ENCODE data around the gene MYBPHL. TPM values are rescaled to one million over a fixed set of nuclear protein-coding genes. Genes with fewer than 3 reads are reported as not detected.

Gene MYBPHL
- total RNA-seq, result not detected

DNA sequence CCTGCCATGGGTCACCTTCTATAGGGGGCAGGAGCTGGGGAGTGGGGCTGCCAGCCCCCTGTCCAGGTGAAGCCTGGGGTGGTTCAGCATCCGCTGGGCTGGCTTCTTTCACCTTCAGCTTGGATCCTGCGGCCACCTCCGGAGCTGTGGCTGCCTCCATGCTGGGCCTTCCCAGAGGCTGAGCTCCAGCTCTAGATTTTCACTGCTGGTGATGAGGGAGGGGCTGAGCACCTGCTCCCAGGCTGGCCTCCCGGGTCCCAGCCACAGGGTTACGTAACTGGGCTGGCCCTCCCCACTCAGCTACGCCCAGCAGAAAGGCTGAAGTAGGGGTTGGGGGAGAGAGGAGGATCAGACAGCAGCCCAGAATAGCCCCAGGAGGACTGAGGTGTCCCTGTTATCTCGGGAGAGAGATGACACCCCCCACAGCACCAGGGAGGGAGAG, at the start of gene MYBPHL:
Gene MYBPHL, minus strand, starts transcription at position 180 of the 442 bp plus-strand sequence. Its CDS starts 20 bp downstream, at position 160.
- DNase-seq (ENCODE audit: low spot score in 2 of 2) (no peak), ATAC-seq (no peak)
- Mint-ChIP-seq H3K27ac (no peak within 1 kb of the TSS), H3K36me3 (no peaks in the 10 kb centered on the region), H3K9me3 (no peaks in the 10 kb centered on the region)

- H3K9me3 Mint-ChIP-seq, result no peaks in the 10 kb centered on the region
- no peak for DNase-seq (ENCODE audit: low spot score in 2 of 2)
- no peaks in the 10 kb centered on the region for H3K36me3 Mint-ChIP-seq
- H3K27ac Mint-ChIP-seq, result no peak overlapping the region
- no peak for ATAC-seq
These were observed 49.7 kb upstream of the MYBPHL start for GRCh38 chr1:109356505-109356904.

- ATAC-seq (no peak), DNase-seq (ENCODE audit: low spot score in 2 of 2) (no peak)
- no peaks in the 10 kb centered on the region for H3K9me3 Mint-ChIP-seq
- H3K27ac Mint-ChIP-seq, result no peak overlapping the region
- no peaks in the 10 kb centered on the region for H3K36me3 Mint-ChIP-seq
These were observed 48.1 kb upstream of the MYBPHL start for GRCh38 chr1:109354929-109355328.

- Mint-ChIP-seq H3K9me3 (no peaks in the 10 kb centered on the region), H3K27ac (no peak overlapping the region), H3K36me3 (no peaks in the 10 kb centered on the region)
- no peak for DNase-seq (ENCODE audit: low spot score in 2 of 2)
- no peak for ATAC-seq
These were observed 44.6 kb upstream of the MYBPHL start for GRCh38 chr1:109351457-109351856.

GRCh38 chr1:109350655-109351054, 43.8 kb upstream of the MYBPHL start:
- no peak for ATAC-seq
- no peaks in the 10 kb centered on the region for H3K36me3 Mint-ChIP-seq
- no peak overlapping the region for H3K27ac Mint-ChIP-seq
- no peak for DNase-seq (ENCODE audit: low spot score in 2 of 2)
- H3K9me3 Mint-ChIP-seq, result no peaks in the 10 kb centered on the region

DNA sequence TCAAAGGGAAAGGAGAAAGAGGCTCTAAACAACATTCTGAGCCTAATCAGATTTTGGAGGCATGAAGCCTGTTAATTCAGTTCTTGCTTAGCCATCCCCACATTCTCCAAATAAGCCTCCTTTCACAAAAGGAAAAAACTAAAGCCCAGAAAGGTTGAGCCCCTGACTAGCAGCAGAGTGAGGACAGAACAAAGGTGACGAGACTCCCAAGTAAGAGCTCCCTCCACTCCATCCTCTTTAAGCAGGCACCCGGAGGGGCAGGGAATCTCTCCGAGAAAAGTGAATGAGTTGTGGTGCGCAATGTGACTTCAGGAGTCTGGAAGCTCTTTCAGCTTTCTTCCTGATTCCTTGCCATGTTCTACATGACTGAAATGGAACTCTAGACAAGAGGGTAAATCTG, 43.4 kb upstream of the MYBPHL start:
- Mint-ChIP-seq H3K9me3 (no peaks in the 10 kb centered on the region), H3K27ac (no peak overlapping the region), H3K36me3 (no peaks in the 10 kb centered on the region)
- ATAC-seq (no peak), DNase-seq (ENCODE audit: low spot score in 2 of 2) (no peak)

GRCh38 chr1:109347511-109347910, 40.7 kb upstream of the MYBPHL start:
- ATAC-seq, result no peak
- DNase-seq (ENCODE audit: low spot score in 2 of 2), result no peak
- Mint-ChIP-seq H3K27ac (no peak overlapping the region), H3K36me3 (no peaks in the 10 kb centered on the region), H3K9me3 (no peaks in the 10 kb centered on the region)

DNA sequence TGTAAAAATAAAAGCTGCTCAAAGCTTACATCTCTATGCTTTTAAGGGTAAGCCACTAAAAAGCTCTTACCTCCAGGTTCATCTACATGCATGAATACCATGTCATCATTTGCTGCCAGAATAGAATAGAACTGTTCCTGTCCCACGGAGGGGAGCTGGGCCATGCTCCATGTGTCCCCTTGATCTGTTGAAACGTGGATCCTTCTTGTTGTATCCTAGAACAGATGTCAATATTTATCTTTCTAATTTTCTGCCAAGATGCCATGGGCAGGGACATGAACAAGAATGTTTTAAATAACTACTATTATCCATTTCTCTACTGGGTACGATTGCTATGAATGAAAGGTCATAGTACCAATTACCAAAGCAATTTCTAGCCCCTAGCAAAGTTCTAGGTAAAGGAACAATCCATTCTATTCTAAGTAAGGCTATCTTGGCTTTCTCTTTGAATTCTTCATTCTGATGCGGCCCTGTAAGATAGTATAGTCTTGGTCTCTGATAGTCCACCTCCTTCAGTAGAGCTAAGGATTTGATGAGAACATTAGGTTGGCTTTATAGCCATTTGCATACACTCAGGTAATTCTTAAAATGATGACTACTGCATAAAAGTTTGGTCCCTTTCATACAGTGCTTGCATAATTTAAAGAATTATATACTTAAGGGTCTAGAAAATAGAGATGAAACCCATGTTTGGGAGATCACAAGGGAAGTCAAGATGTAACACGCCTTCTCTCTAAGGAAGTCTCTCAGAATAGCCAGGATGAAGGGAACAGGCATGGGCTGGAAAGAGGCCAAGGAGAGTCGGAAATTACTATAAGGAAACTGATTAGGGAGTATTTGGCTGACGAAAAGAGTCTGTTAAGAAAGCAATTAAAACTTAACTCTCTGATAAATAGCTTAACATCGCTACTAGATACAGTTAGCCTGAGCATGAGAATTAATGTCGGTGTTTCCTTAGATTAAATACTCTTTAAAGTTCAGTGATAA, 35.4 kb upstream of the MYBPHL start:
- Mint-ChIP-seq H3K36me3 (no peaks in the 10 kb centered on the region), H3K9me3 (no peaks in the 10 kb centered on the region), H3K27ac (no peak overlapping the region)
- ATAC-seq (no peak), DNase-seq (ENCODE audit: low spot score in 2 of 2) (no peak)

GRCh38 chr1:109338608-109339007, 31.8 kb upstream of the MYBPHL start:
- no peak for ATAC-seq
- no peak for DNase-seq (ENCODE audit: low spot score in 2 of 2)
- no peaks in the 10 kb centered on the region for H3K9me3 Mint-ChIP-seq
- H3K27ac Mint-ChIP-seq, result no peak overlapping the region
- no peaks in the 10 kb centered on the region for H3K36me3 Mint-ChIP-seq

DNA sequence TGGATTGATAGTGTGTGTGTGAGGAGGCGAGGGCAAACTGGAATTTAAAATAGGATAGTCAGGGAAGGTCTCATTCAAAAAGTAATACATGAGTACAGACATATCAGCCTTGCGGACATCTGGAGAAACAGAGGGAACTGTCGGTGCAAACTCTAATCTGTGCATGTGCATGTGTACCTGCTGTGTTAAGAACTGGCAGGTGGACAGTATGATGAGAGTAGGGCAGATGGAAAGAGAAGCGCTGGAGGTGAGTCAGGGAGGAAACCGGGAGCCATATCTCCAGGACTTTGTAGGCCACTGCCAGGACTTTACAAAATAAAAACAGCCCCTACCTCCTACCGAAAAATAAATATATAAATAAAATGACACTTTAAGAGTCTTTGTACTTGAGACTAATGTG, 31.3 kb upstream of the MYBPHL start:
- no peak overlapping the region for H3K27ac Mint-ChIP-seq
- no peaks in the 10 kb centered on the region for H3K9me3 Mint-ChIP-seq
- no peaks in the 10 kb centered on the region for H3K36me3 Mint-ChIP-seq
- DNase-seq (ENCODE audit: low spot score in 2 of 2) (no peak), ATAC-seq (no peak)

DNA sequence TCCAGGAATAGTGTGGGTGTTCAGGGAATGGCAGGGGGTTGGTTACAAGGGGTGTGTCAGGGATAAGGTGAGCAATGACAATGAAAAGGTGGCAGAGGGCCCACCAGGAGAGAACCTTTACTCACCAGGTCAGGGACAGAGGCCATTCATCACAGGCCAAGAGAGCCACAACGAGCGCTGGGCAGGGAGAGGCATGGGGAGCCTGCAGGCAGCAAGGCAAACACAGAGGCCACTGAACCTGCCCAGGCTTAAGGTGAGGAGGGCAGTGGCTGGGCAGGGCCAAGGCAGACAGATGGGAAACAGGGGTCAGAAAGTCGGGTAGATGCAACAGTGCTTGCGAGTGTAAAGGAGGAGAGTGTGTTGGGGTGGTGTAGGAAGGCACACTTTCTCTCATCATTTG, 28.3 kb upstream of the MYBPHL start:
- Mint-ChIP-seq H3K27ac (no peak overlapping the region), H3K36me3 (peaks cover 11 to 12% of the 10 kb centered on the region in 2 donors), H3K9me3 (peaks cover 0 to 10% of the 10 kb centered on the region in 2 donors)
- DNase-seq (ENCODE audit: low spot score in 2 of 2) (no peak), ATAC-seq (no peak)

DNA sequence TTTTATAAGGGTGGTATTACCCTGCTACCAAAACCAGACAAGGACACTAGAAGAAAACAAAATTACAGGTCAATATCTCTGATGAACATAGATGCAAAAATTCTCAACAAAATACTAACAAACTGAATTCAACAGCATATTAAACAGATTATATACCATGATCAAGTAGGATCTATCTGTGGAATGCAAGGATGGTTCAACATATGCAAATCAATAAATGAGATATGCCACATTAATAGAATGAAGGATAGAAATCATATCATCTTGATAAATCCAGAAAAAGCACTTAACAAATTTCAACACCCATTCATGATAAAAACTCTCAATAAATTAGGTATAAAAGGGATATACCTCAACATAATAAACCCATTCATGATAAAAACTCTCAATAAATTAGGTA, 24.3 kb upstream of the MYBPHL start:
- Mint-ChIP-seq H3K27ac (no peak overlapping the region), H3K9me3 (peaks cover 3 to 10% of the 10 kb centered on the region in 2 donors), H3K36me3 (peaks cover 14 to 17% of the 10 kb centered on the region in 2 donors)
- DNase-seq (ENCODE audit: low spot score in 2 of 2), result no peak
- ATAC-seq, result no peak

- DNase-seq (ENCODE audit: low spot score in 2 of 2), result no peak
- Mint-ChIP-seq H3K9me3 (peaks cover 3 to 6% of the 10 kb centered on the region in 2 donors), H3K36me3 (peaks cover 14 to 17% of the 10 kb centered on the region in 2 donors), H3K27ac (no peak overlapping the region)
- ATAC-seq, result no peak
These were observed 20.5 kb upstream of the MYBPHL start for GRCh38 chr1:109327285-109327684.

DNA sequence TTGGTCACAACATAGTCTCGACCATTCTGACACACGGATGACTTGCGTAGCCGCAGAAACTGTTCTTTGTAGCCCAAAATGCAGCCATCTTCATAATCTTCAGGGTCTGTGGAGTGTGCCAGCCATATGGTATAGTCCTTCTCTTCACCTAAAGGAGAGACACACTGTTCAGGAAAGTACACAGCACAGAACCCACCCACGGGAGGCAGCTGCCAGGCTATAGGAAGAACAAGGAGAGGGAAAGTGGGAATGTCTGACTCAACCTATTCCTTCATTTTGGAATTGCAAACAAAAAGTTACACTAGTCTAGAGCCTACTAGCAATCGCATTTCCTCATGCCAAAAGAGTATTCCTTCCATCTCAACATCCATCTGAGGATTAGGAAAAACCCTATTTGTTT, 16.2 kb upstream of the MYBPHL start:
- no peak for ATAC-seq
- H3K9me3 Mint-ChIP-seq, result no peaks in the 10 kb centered on the region
- H3K36me3 Mint-ChIP-seq, result no peaks in the 10 kb centered on the region
- no peak overlapping the region for H3K27ac Mint-ChIP-seq
- no peak for DNase-seq (ENCODE audit: low spot score in 2 of 2)

- no peak overlapping the region for H3K27ac Mint-ChIP-seq
- DNase-seq (ENCODE audit: low spot score in 2 of 2) (no peak), ATAC-seq (no peak)
- no peaks in the 10 kb centered on the region for H3K9me3 Mint-ChIP-seq
- H3K36me3 Mint-ChIP-seq, result no peaks in the 10 kb centered on the region
These were observed 12.3 kb upstream of the MYBPHL start for GRCh38 chr1:109319114-109319513.

DNA sequence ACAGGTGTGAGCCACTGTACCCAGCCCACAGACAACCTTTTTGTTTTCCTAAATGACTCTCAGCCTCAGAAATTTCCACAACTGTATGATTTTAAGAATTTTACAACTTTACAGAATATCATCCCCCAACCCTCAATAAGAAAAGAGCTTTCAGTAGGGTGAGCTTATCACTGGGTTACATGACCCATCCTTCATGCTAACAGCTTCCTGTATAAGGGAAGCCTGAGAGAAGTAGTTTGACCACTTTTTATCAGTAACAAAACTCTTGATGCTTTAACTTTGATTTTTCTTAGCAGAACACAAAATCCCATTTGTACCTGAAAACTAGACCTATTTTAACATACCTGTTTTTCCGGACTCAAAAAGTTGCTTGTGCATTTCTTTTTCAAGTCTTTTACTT, 9.7 kb upstream of the MYBPHL start:
- Mint-ChIP-seq H3K36me3 (no peaks in the 10 kb centered on the region), H3K27ac (no peak overlapping the region), H3K9me3 (no peaks in the 10 kb centered on the region)
- ATAC-seq, result no peak
- no peak for DNase-seq (ENCODE audit: low spot score in 2 of 2)

- Mint-ChIP-seq H3K27ac (no peak overlapping the region), H3K9me3 (no peaks in the 10 kb centered on the region)
- no peak for ATAC-seq
These were observed 8.5 kb upstream of the MYBPHL start for GRCh38 chr1:109315288-109315687.

DNA sequence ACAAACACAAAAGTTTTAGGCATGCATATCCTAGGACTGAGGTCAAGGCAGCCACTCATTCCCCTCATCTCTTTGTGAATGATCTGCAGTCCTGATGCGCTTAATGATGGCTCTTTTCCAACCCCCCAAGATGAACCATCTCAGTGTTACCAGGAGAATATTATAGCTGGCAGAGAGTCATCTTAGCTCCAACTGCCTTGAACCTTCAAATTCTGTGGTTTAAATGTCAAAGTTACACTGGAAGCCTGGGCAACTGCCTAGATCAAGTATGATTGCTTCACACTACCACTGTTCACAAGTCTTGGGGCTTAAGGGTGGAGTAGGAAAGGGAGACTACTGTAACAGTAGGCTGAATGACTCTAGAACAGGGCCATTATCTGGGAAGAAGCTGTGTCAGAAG, 8.0 kb upstream of the MYBPHL start:
- H3K27ac Mint-ChIP-seq, result no peak overlapping the region
- no peak for DNase-seq (ENCODE audit: low spot score in 2 of 2)
- ATAC-seq, result no peak
- no peaks in the 10 kb centered on the region for H3K36me3 Mint-ChIP-seq
- H3K9me3 Mint-ChIP-seq, result no peaks in the 10 kb centered on the region

More at GRCh38 chr1:109315288-109315687, 8.5 kb upstream of the MYBPHL start:
- DNase-seq (ENCODE audit: low spot score in 2 of 2), result no peak
- no peaks in the 10 kb centered on the region for H3K36me3 Mint-ChIP-seq
